Body of pancreas (tissue), 4 donors: Measurements from ENCODE around the gene NR1I2.

Experiments
- POLR2A ChIP-seq, 3 donors: fragments of 450-650 bp; IDR thresholded peaks; one replicate each; pipeline ENCODE4 v1.6.1; 2016; ENCODE audit warnings: antibody characterized with exemption in 3 of 3, mild to moderate bottlenecking in 2 of 3
- TF ChIP-seq, protein P1 (sequence below), 7 experiments: fragments of 450-650 bp in 4 of 7; fragments of 200-600 bp in 3 of 7; sonication (generic) in 3 of 7; IDR thresholded peaks; one replicate each; pipeline ENCODE4 v1.5.1; 2016 to 2019; ENCODE audit warnings: antibody characterized with exemption in 7 of 7

GRCh38 chr3:119751423-119751822 is 30.5 kb upstream of the NR1I2 start:
- TF ChIP-seq, protein P1, sequence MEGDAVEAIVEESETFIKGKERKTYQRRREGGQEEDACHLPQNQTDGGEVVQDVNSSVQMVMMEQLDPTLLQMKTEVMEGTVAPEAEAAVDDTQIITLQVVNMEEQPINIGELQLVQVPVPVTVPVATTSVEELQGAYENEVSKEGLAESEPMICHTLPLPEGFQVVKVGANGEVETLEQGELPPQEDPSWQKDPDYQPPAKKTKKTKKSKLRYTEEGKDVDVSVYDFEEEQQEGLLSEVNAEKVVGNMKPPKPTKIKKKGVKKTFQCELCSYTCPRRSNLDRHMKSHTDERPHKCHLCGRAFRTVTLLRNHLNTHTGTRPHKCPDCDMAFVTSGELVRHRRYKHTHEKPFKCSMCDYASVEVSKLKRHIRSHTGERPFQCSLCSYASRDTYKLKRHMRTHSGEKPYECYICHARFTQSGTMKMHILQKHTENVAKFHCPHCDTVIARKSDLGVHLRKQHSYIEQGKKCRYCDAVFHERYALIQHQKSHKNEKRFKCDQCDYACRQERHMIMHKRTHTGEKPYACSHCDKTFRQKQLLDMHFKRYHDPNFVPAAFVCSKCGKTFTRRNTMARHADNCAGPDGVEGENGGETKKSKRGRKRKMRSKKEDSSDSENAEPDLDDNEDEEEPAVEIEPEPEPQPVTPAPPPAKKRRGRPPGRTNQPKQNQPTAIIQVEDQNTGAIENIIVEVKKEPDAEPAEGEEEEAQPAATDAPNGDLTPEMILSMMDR (IDR thresholded peaks at IDR 0.05) = no peak
- no peak for TF ChIP-seq POLR2A (IDR thresholded peaks at IDR 0.05)
